HL-60 (cell line): Measurements from ENCODE around the gene ADAMTS2.

ENCODE experiments used
- DNase-seq, 2 experiments: peaks; one replicate each; pipeline ENCODE4 v3.0.0-alpha.2; 2010 to 2020; ENCODE audit warnings: low read depth in 1 of 2, low spot score in 1 of 2
- H3K27ac ChIP-seq: fragments of 250-450 bp; sonication (Bioruptor Pico); replicated peaks from 2 replicates; pipeline ENCODE4 v1.5.1; 2020; ENCODE audit warnings: mild to moderate bottlenecking, moderate library complexity
- H3K27me3 ChIP-seq: fragments of 250-450 bp; sonication (Bioruptor Pico); 2 replicates; pipeline ENCODE4 v1.5.1; 2021; ENCODE audit warnings: mild to moderate bottlenecking, moderate library complexity; ENCODE audit not compliant: insufficient read depth, poor library complexity, severe bottlenecking
- H3K4me3 ChIP-seq: replicated peaks from 2 replicates; pipeline ENCODE4 v1.5.1; 2011; ENCODE audit warnings: mild to moderate bottlenecking, control low read depth, low read length; ENCODE audit not compliant: insufficient read depth
- CTCF ChIP-seq: IDR thresholded peaks from one replicate; pipeline ENCODE4 v1.5.1; 2011; ENCODE audit warnings: low read length, control low read depth, inconsistent platforms; ENCODE audit not compliant: insufficient read depth
- GABPA ChIP-seq: IDR thresholded peaks from 2 replicates; pipeline ENCODE4 v1.6.1; 2012; ENCODE audit warnings: low read depth
- POLR2AphosphoS5 ChIP-seq: IDR thresholded peaks from 2 replicates; pipeline ENCODE4 v1.6.1; 2012; ENCODE audit warnings: low read depth
- REST ChIP-seq: IDR thresholded peaks from 2 replicates; pipeline ENCODE4 v1.6.1; 2012; ENCODE audit warnings: low read depth; ENCODE audit not compliant: insufficient replicate concordance
- SPI1 ChIP-seq: IDR thresholded peaks from 2 replicates; pipeline ENCODE4 v1.6.1; 2012; ENCODE audit warnings: low read depth, mild to moderate bottlenecking, borderline replicate concordance

Gene ADAMTS2

GRCh38 chr5:179201986-179202385 lies 143.3 kb downstream of the ADAMTS2 start:
- Histone ChIP-seq H3K4me3 (no peak overlapping the region), H3K27me3 (no peaks in the 10 kb centered on the region), H3K27ac (no peak overlapping the region)
- DNase-seq: no peak
- TF ChIP-seq REST (no peak), SPI1 (no peak), POLR2AphosphoS5 (no peak), GABPA (no peak), CTCF (no peak)

GRCh38 chr5:179199246-179199645 lies 146.0 kb downstream of the ADAMTS2 start:
- TF ChIP-seq REST (no peak), CTCF (no peak), SPI1 (no peak), GABPA (no peak), POLR2AphosphoS5 (no peak)
- no peaks in the 10 kb centered on the region for H3K27me3 ChIP-seq
- H3K4me3 ChIP-seq: no peak overlapping the region
- DNase-seq: no peak
- H3K27ac ChIP-seq: no peak overlapping the region

GRCh38 chr5:179198825-179199224 lies 146.4 kb downstream of the ADAMTS2 start:
- TF ChIP-seq CTCF (no peak), POLR2AphosphoS5 (no peak), GABPA (no peak), SPI1 (no peak), REST (no peak)
- H3K27ac ChIP-seq: no peak overlapping the region
- DNase-seq: no peak
- H3K4me3 ChIP-seq: no peak overlapping the region
- H3K27me3 ChIP-seq: no peaks in the 10 kb centered on the region
